SK-N-MC (cell line): ENCODE data around the gene SRGAP1.

Source experiments
- DNase-seq: peaks from one replicate; pipeline ENCODE4 v3.0.0-alpha.2; 2011; ENCODE audit warnings: low read depth, low spot score
- H3K27ac ChIP-seq: fragments of 200-600 bp; sonication (generic); 2 replicates; pipeline ENCODE4 v1.5.1; 2016; ENCODE audit warnings: mixed run types
- H3K36me3 ChIP-seq: fragments of 200-600 bp; sonication (generic); 2 replicates; pipeline ENCODE4 v1.6.1; 2017; ENCODE audit warnings: antibody characterized with exemption, low read length, mixed read lengths; ENCODE audit not compliant: insufficient read depth
- H3K4me3 ChIP-seq: fragments of 200-600 bp; sonication (generic); 2 replicates; pipeline ENCODE4 v1.5.1; 2016
- H3K9ac ChIP-seq: fragments of 200-600 bp; sonication (generic); 2 replicates; pipeline ENCODE4 v1.8.0; 2017; ENCODE audit warnings: mixed run types, mixed read lengths; ENCODE audit not compliant: insufficient read length
- H3K9me3 ChIP-seq: fragments of 200-600 bp; sonication (generic); 2 replicates; pipeline ENCODE4 v1.6.1; 2017; ENCODE audit warnings: low read depth, mild to moderate bottlenecking, antibody characterized with exemption, low read length, moderate library complexity, mixed read lengths
- EZH2 ChIP-seq: fragments of 200-600 bp; sonication (generic); IDR thresholded peaks from one replicate; pipeline ENCODE4 v1.6.1; 2017; ENCODE audit warnings: antibody characterized with exemption
- FOXP2 ChIP-seq: optimal IDR thresholded peaks from 2 replicates; pipeline ENCODE3; 2011; ENCODE audit warnings: mild to moderate bottlenecking, moderate library complexity; ENCODE audit not compliant: insufficient read depth; ENCODE audit errors: extremely low read length, control extremely low read depth
- POLR2AphosphoS5 ChIP-seq: IDR thresholded peaks from 2 replicates; pipeline ENCODE4 v1.6.1; 2012; ENCODE audit warnings: mild to moderate bottlenecking, low read depth, low read length, borderline replicate concordance

Gene SRGAP1

DNA sequence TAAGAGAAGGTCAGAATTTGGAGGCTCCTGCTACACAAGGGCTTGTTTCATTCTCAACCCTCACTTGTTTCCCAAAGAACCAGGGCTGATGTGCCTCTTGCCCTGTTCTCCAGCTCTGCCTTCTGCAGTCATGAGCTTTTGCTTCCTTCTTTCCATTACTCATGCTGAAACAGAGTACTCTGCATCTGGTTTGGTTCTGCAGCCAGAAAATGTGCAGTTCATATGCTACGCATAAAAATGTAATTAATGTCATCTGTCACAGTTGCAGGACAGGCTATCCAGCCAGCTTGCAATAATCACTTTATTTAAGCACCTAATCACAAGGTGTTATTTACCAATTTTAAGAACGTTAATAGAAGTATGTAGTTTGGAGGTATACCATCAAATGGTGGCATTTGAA is 150.2 kb downstream of the SRGAP1 start:
- no peak for DNase-seq
- no peak overlapping the region for H3K4me3 ChIP-seq
- no peak overlapping the region for H3K9ac ChIP-seq
- TF ChIP-seq FOXP2 (no peak), EZH2 (no peak), POLR2AphosphoS5 (no peak)
- 0 out of 2 replicates have a peak overlapping the region, but pooled peaks have one; percentile 28 for H3K27ac ChIP-seq
- no peaks in the 10 kb centered on the region for H3K36me3 ChIP-seq
- H3K9me3 ChIP-seq: no peaks in the 10 kb centered on the region

DNA sequence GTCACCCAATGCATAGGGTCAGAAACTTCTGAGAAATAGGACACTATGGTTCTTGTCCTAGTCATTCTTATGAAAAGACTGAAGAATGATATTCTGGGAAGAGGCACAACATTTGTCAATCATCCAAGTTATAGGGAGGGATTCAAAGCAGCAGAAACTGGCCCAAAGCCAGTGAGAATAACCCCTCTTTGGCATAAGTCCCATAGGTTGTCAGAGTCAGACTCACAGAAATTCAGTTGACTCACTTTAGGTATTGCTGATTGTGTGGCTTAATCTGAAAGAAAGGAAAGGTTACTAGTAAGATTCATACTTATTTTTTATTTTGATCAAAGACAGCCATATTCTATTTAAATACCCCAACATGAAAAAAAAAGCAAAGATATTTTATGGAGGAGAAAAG is 151.0 kb downstream of the SRGAP1 start:
- TF ChIP-seq EZH2: no peak
- Histone ChIP-seq H3K9me3 (no peaks in the 10 kb centered on the region), H3K27ac (no peak overlapping the region), H3K4me3 (no peak overlapping the region), H3K36me3 (no peaks in the 10 kb centered on the region), H3K9ac (no peak overlapping the region)
- no peak for DNase-seq

DNA sequence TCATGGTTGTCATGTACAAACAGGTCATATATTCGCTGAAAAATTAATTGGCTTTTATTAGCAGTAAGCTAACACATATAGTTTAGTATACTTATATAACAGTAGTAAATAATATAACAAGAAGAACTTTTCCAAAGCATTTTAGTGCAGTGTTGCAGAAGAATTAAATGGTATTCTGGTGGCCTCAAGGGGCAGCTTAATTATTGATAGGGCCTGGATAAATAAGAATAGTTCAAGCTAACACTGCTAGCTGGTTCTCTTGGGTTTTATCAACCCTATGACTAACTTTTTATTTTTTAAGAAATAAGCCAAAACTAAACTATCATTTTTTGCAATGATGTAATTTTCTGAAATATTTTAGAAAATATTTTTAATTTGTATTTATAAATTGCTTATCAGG is 152.1 kb downstream of the SRGAP1 start:
- H3K9ac ChIP-seq: no peak overlapping the region
- H3K36me3 ChIP-seq: no peaks in the 10 kb centered on the region
- no peak overlapping the region for H3K4me3 ChIP-seq
- DNase-seq: no peak
- no peak for TF ChIP-seq POLR2AphosphoS5
- no peak for TF ChIP-seq EZH2
- TF ChIP-seq FOXP2: no peak
- H3K9me3 ChIP-seq: no peaks in the 10 kb centered on the region
- H3K27ac ChIP-seq: no peak overlapping the region

DNA sequence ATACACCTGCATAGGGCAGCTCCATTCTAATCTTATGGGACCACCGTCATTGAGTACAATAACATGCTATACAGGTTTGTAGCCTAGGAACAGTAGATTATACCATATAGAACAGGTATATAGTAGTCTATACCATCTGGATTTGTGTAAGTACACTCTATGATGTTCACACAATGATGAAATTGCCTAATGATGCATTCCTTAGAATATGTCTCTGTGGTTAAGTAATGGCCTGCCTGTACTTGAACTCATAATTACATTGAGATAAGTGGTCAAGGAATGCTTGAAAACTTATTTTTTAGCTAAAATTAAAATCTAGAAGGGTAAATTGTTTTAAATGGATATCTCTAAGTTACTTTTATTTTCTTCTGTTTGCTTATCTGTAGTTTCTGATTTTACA is 152.7 kb downstream of the SRGAP1 start:
- H3K36me3 ChIP-seq: no peaks in the 10 kb centered on the region
- no peak overlapping the region for H3K4me3 ChIP-seq
- TF ChIP-seq POLR2AphosphoS5 (no peak), EZH2 (no peak), FOXP2 (no peak)
- no peak overlapping the region for H3K27ac ChIP-seq
- H3K9me3 ChIP-seq: no peaks in the 10 kb centered on the region
- DNase-seq: no peak
- no peak overlapping the region for H3K9ac ChIP-seq

DNA sequence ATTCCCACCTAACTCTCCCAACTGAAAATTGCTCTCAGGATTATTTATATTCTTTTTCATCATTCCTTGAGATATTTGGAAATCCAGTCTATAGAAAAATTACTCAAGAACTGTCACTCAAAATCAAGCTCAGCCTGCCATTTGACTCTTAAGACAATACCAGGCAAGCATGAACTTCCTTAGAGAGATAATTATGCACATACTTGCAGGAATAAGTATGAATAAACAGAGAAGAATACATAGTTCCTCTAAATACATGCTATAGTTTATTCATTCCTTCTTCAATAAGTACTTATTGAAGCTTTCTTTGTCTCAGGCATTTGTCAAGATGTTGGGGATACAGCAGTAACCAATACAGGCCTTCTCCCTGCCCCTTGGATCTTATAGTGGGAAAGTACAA is 154.1 kb downstream of the SRGAP1 start:
- H3K36me3 ChIP-seq: no peaks in the 10 kb centered on the region
- no peaks in the 10 kb centered on the region for H3K9me3 ChIP-seq
- H3K9ac ChIP-seq: no peak overlapping the region
- H3K4me3 ChIP-seq: no peak overlapping the region
- H3K27ac ChIP-seq: no peak overlapping the region
- DNase-seq: no peak
- TF ChIP-seq FOXP2 (no peak), EZH2 (no peak), POLR2AphosphoS5 (no peak)

DNA sequence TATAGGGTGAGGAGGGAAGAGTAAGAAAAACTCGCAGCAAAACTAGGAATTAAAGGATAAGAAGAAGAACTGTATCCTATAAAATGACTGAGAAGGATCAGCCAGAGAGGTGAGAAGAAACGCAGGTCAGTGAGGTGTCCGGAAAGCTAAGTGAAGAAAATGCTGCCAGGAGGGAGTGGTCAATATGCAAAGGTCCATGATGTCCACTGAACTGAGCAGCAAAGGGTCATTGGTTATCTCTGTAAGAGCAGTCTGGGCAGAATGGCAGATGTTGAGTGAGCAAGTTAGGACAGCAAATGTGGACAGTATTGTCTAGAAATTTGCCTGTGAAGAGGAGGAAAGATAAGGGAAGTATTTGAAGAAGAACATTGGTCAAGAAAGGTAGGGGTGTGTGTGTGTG is 155.4 kb downstream of the SRGAP1 start:
- no peak for TF ChIP-seq EZH2
- DNase-seq: no peak

DNA sequence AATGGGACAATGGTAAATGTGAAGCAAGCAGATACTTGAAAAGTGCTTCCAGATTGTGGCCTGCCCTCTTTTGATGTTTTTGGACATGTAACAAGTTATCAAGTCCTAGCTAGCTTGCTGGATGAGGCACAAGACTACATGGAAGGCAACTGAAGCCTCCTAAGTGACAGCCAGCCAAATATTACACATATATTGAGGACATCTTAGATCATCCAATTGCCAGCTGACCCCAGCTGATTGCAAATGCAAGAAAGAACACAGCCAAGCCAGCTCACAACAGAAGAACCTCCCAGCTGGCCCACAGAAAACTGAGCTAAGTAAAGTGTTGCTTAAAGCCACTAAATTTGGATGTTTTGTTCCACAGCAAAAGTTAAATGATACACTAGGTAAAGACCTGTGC is 156.9 kb downstream of the SRGAP1 start:
- no peak for TF ChIP-seq POLR2AphosphoS5
- no peak for TF ChIP-seq FOXP2
- Histone ChIP-seq H3K9ac (no peak overlapping the region), H3K36me3 (no peaks in the 10 kb centered on the region), H3K4me3 (no peak overlapping the region), H3K27ac (no peak overlapping the region), H3K9me3 (no peaks in the 10 kb centered on the region)
- DNase-seq: no peak

More for the DNA sequence above, 155.4 kb downstream of the SRGAP1 start:
- H3K36me3 ChIP-seq: no peaks in the 10 kb centered on the region
- H3K27ac ChIP-seq: no peak overlapping the region
- no peak overlapping the region for H3K9ac ChIP-seq
- no peak overlapping the region for H3K4me3 ChIP-seq
- no peaks in the 10 kb centered on the region for H3K9me3 ChIP-seq

DNA sequence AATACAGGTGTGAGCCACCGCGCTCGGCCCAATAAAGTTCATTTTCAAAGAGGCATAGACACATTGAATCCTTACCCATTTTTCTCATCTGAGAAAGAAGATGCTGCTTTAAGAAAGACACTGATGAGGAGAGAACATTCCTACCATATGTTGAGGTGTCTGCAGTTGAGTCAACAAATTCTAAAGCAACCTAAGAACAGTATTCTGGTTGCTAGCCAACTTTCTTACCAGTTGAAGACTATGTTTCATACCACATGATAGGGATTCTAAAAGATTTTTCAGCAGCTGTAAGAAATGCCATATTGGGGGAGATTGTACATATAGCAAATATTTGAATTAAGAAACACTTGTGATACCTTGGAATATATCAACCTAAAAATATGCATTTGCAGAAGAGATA is 160.1 kb downstream of the SRGAP1 start:
- TF ChIP-seq FOXP2: no peak
- TF ChIP-seq EZH2: no peak
- no peak for TF ChIP-seq POLR2AphosphoS5
- Histone ChIP-seq H3K36me3 (no peaks in the 10 kb centered on the region), H3K9me3 (no peaks in the 10 kb centered on the region), H3K9ac (no peak overlapping the region), H3K27ac (no peak overlapping the region), H3K4me3 (no peak overlapping the region)
- no peak for DNase-seq

DNA sequence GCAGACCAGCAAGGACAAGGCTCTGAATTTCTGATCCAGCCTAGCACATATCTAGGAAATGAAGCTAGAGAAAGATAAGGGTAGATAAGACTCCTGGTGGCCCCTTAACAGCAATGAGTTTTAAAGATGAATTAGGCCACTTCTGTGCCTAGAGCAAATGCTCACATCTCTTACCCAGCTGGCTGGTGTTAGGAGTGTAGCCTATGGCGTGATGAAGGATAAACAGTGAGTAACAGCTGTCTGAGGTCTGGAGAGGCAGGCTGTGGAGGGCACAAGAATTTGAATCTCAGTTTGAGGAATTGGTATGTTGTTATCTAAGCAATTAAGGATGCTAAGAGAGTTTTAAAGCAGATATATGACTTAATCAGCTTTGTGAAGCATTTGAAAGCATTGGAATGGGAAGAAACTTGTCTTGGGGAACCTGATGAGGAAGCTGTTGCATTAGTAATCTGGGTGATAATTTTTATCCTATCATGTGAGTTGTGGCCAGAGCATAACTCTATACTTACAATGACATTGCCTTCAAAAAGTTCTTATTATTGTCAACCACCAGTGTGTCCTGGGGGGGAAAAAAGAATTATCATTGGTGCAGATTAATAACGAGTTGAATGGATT is 161.8 kb downstream of the SRGAP1 start:
- DNase-seq: no peak
- Histone ChIP-seq H3K4me3 (no peak overlapping the region), H3K9ac (no peak overlapping the region), H3K27ac (no peak overlapping the region), H3K36me3 (no peaks in the 10 kb centered on the region), H3K9me3 (no peaks in the 10 kb centered on the region)
- TF ChIP-seq EZH2 (no peak), FOXP2 (no peak), POLR2AphosphoS5 (no peak)

DNA sequence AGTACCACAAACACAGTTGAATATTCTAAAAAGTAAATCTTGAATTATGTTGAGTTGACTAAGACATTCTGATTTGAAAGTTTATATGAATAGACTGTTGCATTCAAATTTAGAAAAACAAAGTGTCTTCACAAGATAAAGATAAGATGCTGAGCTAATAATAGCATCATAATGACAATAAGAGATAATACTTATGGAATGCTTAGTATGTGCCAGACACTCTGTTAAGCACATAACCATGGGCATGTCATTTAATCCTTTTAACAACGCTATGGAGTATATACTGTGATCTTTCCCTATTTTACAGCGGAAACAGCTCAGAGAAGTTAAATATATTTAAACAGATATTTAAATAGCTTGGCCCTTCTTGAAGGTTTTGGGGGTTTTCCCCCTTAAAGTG is 163.4 kb downstream of the SRGAP1 start:
- Histone ChIP-seq H3K9ac (no peak overlapping the region), H3K27ac (no peak overlapping the region), H3K36me3 (no peaks in the 10 kb centered on the region), H3K4me3 (no peak overlapping the region), H3K9me3 (no peaks in the 10 kb centered on the region)
- no peak for DNase-seq
- no peak for TF ChIP-seq POLR2AphosphoS5
